ENCODE results near the gene PALS1. TPM values are rescaled to one million over a fixed set of nuclear protein-coding genes. Genes with fewer than 3 reads are reported as not detected.
A peak's percentile ranks its signal among the peaks of the same experiment; 100 is the strongest.

PALS1 gene
- total RNA-seq, 1 donor from 2014 or later, result 20.6 TPM

DNA sequence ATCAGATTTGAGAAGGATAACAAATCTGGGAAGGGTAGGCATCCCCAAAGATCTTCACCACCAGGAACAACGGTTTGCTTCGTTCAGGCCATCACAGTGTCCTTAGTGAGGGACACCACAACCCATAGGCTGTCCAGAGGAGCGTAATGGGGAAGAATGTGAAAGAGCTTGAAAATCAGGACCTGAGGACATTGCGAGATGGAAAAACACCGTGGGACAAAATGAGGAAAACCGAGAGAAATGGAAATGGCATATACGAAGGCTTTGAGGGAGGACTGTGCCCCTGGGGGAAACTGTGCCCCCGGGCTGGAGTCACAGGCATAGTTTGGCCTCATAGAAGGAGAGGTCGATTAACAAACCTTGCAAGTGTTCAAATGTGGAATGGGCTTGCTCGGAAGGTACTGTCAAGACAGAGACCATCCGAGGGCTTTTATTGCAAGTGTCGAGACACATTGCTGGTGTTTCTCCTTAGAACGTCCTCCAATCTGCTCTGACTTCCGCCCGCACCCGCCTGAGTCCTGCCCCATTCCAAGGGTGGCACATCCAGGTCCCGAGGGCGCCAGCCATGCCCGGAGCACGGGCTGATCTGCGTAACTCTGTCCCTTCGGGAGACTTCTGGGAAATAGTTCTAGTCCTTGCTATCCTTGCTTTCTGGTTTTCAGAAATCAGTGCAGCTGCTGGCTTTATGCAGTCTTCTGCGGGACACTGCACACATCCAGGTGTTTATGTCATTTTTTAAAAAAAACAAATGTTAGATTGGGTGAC is 885 bp upstream of the PALS1 start:
- intact Hi-C loops (cut with DNase I), result no loop called here

DNA sequence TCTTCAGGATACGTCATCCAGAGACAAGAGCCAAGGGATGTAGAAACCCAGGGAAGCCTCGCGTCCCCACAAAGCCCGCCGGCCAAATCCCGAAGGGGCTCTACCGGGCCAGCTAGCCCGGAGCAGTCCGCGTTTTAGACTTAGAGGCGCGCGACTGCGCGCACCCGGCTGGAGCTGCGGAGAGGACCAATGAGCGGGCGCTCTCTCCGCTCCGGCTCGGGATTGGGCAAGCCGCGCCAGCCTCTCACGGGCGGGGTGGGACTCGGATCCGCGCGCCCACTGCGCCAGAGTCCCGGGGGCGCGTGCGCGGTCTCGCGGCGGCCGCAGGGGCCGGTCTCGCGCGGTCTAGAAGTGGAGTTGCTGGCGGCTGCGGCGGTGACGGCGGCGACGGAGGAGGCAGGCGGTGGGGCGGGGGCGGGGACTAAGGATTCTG is 241 bp upstream of the PALS1 start:
- peak overlapping the region; percentile 97 for H3K27ac ChIP-seq
- peak in 1 of 2 donors; percentile 98 for DNase-seq (ENCODE audit: extremely low spot score in 2 of 2)
- H3K4me3 ChIP-seq, result peak overlapping the region; percentile 79 to 86
- intact Hi-C loops (cut with DNase I), result no loop called here
- TF ChIP-seq, protein P1, sequence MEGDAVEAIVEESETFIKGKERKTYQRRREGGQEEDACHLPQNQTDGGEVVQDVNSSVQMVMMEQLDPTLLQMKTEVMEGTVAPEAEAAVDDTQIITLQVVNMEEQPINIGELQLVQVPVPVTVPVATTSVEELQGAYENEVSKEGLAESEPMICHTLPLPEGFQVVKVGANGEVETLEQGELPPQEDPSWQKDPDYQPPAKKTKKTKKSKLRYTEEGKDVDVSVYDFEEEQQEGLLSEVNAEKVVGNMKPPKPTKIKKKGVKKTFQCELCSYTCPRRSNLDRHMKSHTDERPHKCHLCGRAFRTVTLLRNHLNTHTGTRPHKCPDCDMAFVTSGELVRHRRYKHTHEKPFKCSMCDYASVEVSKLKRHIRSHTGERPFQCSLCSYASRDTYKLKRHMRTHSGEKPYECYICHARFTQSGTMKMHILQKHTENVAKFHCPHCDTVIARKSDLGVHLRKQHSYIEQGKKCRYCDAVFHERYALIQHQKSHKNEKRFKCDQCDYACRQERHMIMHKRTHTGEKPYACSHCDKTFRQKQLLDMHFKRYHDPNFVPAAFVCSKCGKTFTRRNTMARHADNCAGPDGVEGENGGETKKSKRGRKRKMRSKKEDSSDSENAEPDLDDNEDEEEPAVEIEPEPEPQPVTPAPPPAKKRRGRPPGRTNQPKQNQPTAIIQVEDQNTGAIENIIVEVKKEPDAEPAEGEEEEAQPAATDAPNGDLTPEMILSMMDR (IDR thresholded peaks at IDR 0.05), result no peak
- TF ChIP-seq POLR2AphosphoS5 (IDR thresholded peaks at IDR 0.05; ENCODE audit: insufficient read depth in 1 of 2, low read depth in 1 of 2) (peak; percentile 45 to 58), POLR2A (IDR thresholded peaks at IDR 0.05) (peak in 1 of 2 donors; percentile 15)
- H3K4me1 ChIP-seq, result peaks cover 18% of the 10 kb centered on the region
- H3K27me3 ChIP-seq, result no peaks in the 10 kb centered on the region
- H3K36me3 ChIP-seq, result no peaks in the 10 kb centered on the region
- H3K9me3 ChIP-seq, result no peaks in the 10 kb centered on the region

More for the DNA sequence above, 885 bp upstream of the PALS1 start:
- peak overlapping the region; percentile 79 to 86 for H3K4me3 ChIP-seq
- H3K27me3 ChIP-seq, result no peaks in the 10 kb centered on the region
- no peaks in the 10 kb centered on the region for H3K9me3 ChIP-seq
- H3K36me3 ChIP-seq, result no peaks in the 10 kb centered on the region
- TF ChIP-seq POLR2AphosphoS5 (IDR thresholded peaks at IDR 0.05; ENCODE audit: insufficient read depth in 1 of 2, low read depth in 1 of 2), result no peak
- TF ChIP-seq, protein P1 (IDR thresholded peaks at IDR 0.05), result no peak
- TF ChIP-seq POLR2A (IDR thresholded peaks at IDR 0.05), result no peak
- H3K4me1 ChIP-seq, result peaks cover 18% of the 10 kb centered on the region
- peak overlapping the region; percentile 97 for H3K27ac ChIP-seq
- peak in 1 of 2 donors; percentile 91 for DNase-seq (ENCODE audit: extremely low spot score in 2 of 2)

DNA sequence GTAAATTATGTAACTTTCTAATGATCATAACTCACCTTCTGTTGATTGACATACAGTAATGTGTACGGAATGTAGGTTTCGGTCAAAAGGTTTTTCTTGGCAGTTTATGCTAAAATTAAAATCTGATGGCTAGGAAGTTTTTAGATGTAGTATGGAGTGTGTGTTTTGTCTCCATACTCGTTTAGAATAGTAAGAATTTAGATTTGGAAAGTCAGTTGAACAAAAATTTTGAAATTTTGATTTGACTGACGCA is 859 bp downstream of the PALS1 start:
- Histone ChIP-seq H3K27me3 (no peaks in the 10 kb centered on the region), H3K4me3 (peak overlapping the region; percentile 79 to 86), H3K27ac (peak overlapping the region; percentile 97), H3K9me3 (no peaks in the 10 kb centered on the region), H3K4me1 (peaks cover 27% of the 10 kb centered on the region), H3K36me3 (no peaks in the 10 kb centered on the region)
- DNase-seq (ENCODE audit: extremely low spot score in 2 of 2), result no peak
- peak in 1 of 2 donors; percentile 34 for TF ChIP-seq POLR2AphosphoS5 (IDR thresholded peaks at IDR 0.05; ENCODE audit: insufficient read depth in 1 of 2, low read depth in 1 of 2)
- TF ChIP-seq POLR2A (IDR thresholded peaks at IDR 0.05), result no peak
- intact Hi-C loops (cut with DNase I), result no loop called here

DNA sequence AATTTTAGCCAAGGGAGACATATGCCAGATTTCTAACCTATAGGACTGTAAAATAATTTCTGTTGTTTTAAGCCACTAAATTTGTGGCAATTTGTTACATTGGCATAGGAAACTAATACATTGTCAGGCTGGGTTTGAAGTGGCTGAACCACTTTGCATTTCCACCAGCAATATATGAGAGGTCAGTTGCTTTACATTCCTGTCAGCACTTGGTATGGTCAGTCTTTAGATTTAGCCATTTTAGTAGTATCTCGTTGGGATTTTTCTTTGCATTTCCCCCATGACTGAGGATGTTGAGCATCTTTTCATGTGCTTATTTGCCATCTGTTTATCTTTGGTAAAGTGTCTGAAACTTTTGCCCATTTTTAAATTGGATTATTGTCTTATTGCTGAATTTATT is 3.9 kb downstream of the PALS1 start:
- Histone ChIP-seq H3K4me1 (peaks cover 44% of the 10 kb centered on the region), H3K27ac (no peak overlapping the region), H3K36me3 (no peaks in the 10 kb centered on the region), H3K4me3 (no peak overlapping the region), H3K9me3 (no peaks in the 10 kb centered on the region), H3K27me3 (no peaks in the 10 kb centered on the region)
- intact Hi-C loops (cut with DNase I), result no loop called here
- no peak for DNase-seq (ENCODE audit: extremely low spot score in 2 of 2)
- TF ChIP-seq, protein P1 (IDR thresholded peaks at IDR 0.05), result no peak
- TF ChIP-seq POLR2AphosphoS5 (IDR thresholded peaks at IDR 0.05; ENCODE audit: insufficient read depth in 1 of 2, low read depth in 1 of 2) (no peak), POLR2A (IDR thresholded peaks at IDR 0.05) (no peak)

DNA sequence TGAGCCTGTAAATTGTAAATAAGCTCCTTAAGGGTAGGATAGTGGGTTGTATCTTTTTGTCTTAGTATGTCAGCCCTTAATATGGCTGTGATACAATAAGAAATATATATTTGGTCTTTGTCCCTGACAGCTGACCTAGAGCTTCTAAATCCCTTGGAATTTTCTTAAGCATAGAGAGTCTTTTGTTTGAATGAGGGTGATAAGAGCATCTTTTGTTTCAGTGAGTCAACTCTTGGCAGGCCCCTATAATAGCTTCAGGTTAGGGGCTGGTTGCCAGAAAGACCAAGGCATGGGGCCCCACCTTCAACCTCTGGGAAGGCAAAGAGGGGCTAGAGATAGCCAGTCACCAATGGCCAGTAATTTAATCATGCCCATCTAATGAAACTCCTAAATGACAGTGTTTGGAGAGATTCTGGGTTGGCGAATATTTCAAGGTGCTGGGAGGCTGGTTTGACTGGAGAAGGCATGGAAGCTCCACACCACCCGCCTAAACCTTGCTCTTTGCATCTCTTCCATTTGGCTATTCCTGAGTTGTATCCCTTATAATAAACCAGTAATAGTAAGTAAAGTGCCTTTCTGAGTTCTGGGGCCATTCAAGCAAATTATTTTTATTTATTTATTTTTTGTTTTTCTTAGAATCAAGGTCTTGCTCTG is 10.5 kb downstream of the PALS1 start:
- TF ChIP-seq POLR2AphosphoS5 (IDR thresholded peaks at IDR 0.05; ENCODE audit: insufficient read depth in 1 of 2, low read depth in 1 of 2) (no peak), POLR2A (IDR thresholded peaks at IDR 0.05) (no peak)
- TF ChIP-seq, protein P1 (IDR thresholded peaks at IDR 0.05), result no peak
- intact Hi-C loops (cut with DNase I), result no loop called here
- Histone ChIP-seq H3K4me3 (no peak overlapping the region), H3K27ac (no peak overlapping the region), H3K36me3 (no peaks in the 10 kb centered on the region), H3K9me3 (no peaks in the 10 kb centered on the region), H3K27me3 (no peaks in the 10 kb centered on the region), H3K4me1 (peaks cover 42% of the 10 kb centered on the region)
- DNase-seq (ENCODE audit: extremely low spot score in 2 of 2), result no peak

Measured in vagina (tissue), 2 donors.